HG03135 (cell line): Measurements from ENCODE around the gene SLC12A7.

Source experiments
- ATAC-seq: cut with Tn5 transposase; IDR thresholded peaks from one replicate; pipeline ENCODE4 v1.9.1; 2021; ENCODE audit warnings: mild to moderate bottlenecking, moderate library complexity; ENCODE audit not compliant: unreplicated experiment

The SLC12A7 gene

GRCh38 chr5:1141834-1142233 is 30.0 kb upstream of the SLC12A7 start:
- no peak for ATAC-seq

GRCh38 chr5:1140818-1141189 is 28.9 kb upstream of the SLC12A7 start:
- no peak for ATAC-seq

- no peak for ATAC-seq
Measured at GRCh38 chr5:1140171-1140817, 28.4 kb upstream of the SLC12A7 start.

GRCh38 chr5:1139331-1140170 is 27.7 kb upstream of the SLC12A7 start:
- no peak for ATAC-seq

GRCh38 chr5:1138445-1139245 is 26.8 kb upstream of the SLC12A7 start:
- no peak for ATAC-seq

- ATAC-seq: no peak
Measured at GRCh38 chr5:1137567-1138444, 25.9 kb upstream of the SLC12A7 start.

- no peak for ATAC-seq
Measured at GRCh38 chr5:1136814-1137213, 25.0 kb upstream of the SLC12A7 start.

- ATAC-seq: no peak
Measured at GRCh38 chr5:1135696-1136525, 24.0 kb upstream of the SLC12A7 start.

- peak; percentile 66 for ATAC-seq
Measured at GRCh38 chr5:1134478-1134877, 22.6 kb upstream of the SLC12A7 start.

GRCh38 chr5:1133510-1134201 is 21.8 kb upstream of the SLC12A7 start:
- ATAC-seq: no peak

- ATAC-seq: no peak
Measured at GRCh38 chr5:1133108-1133507, 21.2 kb upstream of the SLC12A7 start.

- no peak for ATAC-seq
Measured at GRCh38 chr5:1132570-1132969, 20.7 kb upstream of the SLC12A7 start.

GRCh38 chr5:1131726-1132125 is 19.9 kb upstream of the SLC12A7 start:
- ATAC-seq: no peak

GRCh38 chr5:1131191-1131621 is 19.3 kb upstream of the SLC12A7 start:
- ATAC-seq: no peak

GRCh38 chr5:1130218-1130946 is 18.5 kb upstream of the SLC12A7 start:
- ATAC-seq: no peak

- ATAC-seq: no peak
Measured at GRCh38 chr5:1129711-1130055, 17.8 kb upstream of the SLC12A7 start.

GRCh38 chr5:1128977-1129710 is 17.3 kb upstream of the SLC12A7 start:
- ATAC-seq: no peak
